Measurements from ENCODE around the gene MAPK8IP3. TPM values are rescaled to one million over a fixed set of nuclear protein-coding genes. Genes with fewer than 3 reads are reported as not detected.

Gene MAPK8IP3
- total and polyA plus RNA-seq, 5 experiments from 2014 or later = 0.87 to 342 (median 2.8) TPM

DNA sequence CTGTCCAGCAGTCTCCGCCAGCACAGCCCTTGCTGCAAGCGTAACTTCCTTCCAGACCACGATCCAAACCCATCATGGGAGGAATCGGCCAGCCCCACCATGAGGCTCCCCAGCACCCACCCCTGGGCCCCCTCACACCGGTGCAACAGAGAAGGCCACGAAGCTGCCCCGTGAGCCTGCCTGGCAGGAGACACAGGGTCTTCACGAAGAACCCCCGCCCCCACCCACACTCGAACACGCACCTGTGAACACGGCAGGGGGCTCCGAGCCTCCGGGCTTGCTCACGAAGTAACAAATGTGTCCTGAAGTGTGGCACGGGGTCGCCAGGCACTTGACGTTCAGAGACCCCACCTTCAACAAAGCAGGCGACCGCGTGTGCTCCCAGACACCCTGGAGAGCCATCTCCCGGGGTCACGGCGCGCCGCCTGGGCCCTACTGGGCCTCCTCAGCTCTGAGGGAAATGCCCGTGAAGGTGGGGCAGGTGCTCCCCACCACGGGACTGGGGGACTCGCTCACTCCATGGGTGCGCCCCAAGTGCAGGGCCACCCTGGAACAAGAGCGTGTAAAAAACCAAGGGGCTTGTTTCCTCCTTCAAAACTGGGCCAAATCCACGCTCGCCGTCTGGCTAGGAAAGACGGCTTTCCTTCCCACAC, 113.0 kb downstream of the MAPK8IP3 start:
- H3K27me3 Mint-ChIP-seq = no peaks in the 10 kb centered on the region
- H3K27ac Mint-ChIP-seq = peak overlapping the region in 3 of 10 donors; percentile 21 to 85 (median 22)
- DNase-seq (no peak), ATAC-seq (no peak)
- H3K4me1 Mint-ChIP-seq = peaks cover 0 to 13% (median 5%) of the 10 kb centered on the region in 4 donors
- H3K9me3 Mint-ChIP-seq = no peaks in the 10 kb centered on the region
- H3K36me3 Mint-ChIP-seq = peaks cover 0 to 47% (median 0%) of the 10 kb centered on the region in 3 donors
- POLR2A ChIA-PET = no interaction called here
- no peak overlapping the region for H3K4me3 Mint-ChIP-seq

GRCh38 chr16:1819611-1820010, 113.6 kb downstream of the MAPK8IP3 start:
- H3K9me3 Mint-ChIP-seq = no peaks in the 10 kb centered on the region
- peak overlapping the region in 3 of 10 donors; percentile 22 to 85 (median 51) for H3K27ac Mint-ChIP-seq
- no peaks in the 10 kb centered on the region for H3K27me3 Mint-ChIP-seq
- ATAC-seq (no peak), DNase-seq (no peak)
- H3K36me3 Mint-ChIP-seq = peaks cover 0 to 42% (median 0%) of the 10 kb centered on the region in 3 donors
- H3K4me1 Mint-ChIP-seq = peaks cover 4 to 19% (median 10%) of the 10 kb centered on the region in 4 donors
- H3K4me3 Mint-ChIP-seq = peak overlapping the region in 2 of 10 donors; percentile 5 to 26
- POLR2A ChIA-PET = no interaction called here

Small RNA genes within 50 kb of the gene (microRNA-seq; reads per million reads assigned to microRNA genes)
- 1.7 reads per million for gene MIR3177 (ENCODE audit: borderline microRNAs expressed)

Other genes with a start within 250 kb of the MAPK8IP3 start
- gene CLCN7, start 231.2 kb upstream of the MAPK8IP3 start, total RNA-seq = 100 to 1,000 TPM; 112 to 116 TPM
- 10 to 100 TPM; 18.7 to 34.7 (median 24.2) TPM for gene CLCN7, start 231.2 kb upstream of the MAPK8IP3 start, polyA plus RNA-seq
- gene PTX4, start 217.3 kb upstream of the MAPK8IP3 start, total RNA-seq = not detected
- not detected for gene PTX4, start 217.3 kb upstream of the MAPK8IP3 start, polyA plus RNA-seq
- gene TELO2, start 212.8 kb upstream of the MAPK8IP3 start, total RNA-seq = 10 to 100 TPM; 42.6 to 51.5 TPM
- 10 to 100 TPM in 2 of 3 donors, 1 to 10 TPM in 1; 9.8 to 18.1 (median 14.9) TPM for gene TELO2, start 212.8 kb upstream of the MAPK8IP3 start, polyA plus RNA-seq
- 100 to 1,000 TPM; 186 to 196 TPM for gene TMEM204, start 172.5 kb upstream of the MAPK8IP3 start, total RNA-seq
- 100 to 1,000 TPM in 2 of 3 donors, 10 to 100 TPM in 1; 95.9 to 135 (median 125) TPM for gene TMEM204, start 172.5 kb upstream of the MAPK8IP3 start, polyA plus RNA-seq
- gene IFT140, start 94.1 kb upstream of the MAPK8IP3 start, total RNA-seq = 10 to 100 TPM; 10.4 to 11.1 TPM
- gene IFT140, start 94.1 kb upstream of the MAPK8IP3 start, polyA plus RNA-seq = 10 to 100 TPM in 2 of 3 donors, 1 to 10 TPM in 1; 4.5 to 21.2 (median 16.8) TPM
- 10 to 100 TPM; 24.4 to 25.4 TPM for gene CRAMP1, start 93.8 kb upstream of the MAPK8IP3 start, total RNA-seq
- gene CRAMP1, start 93.8 kb upstream of the MAPK8IP3 start, polyA plus RNA-seq = 1 to 10 TPM; 1.3 to 3.1 (median 1.9) TPM
- gene JPT2, start 27.9 kb upstream of the MAPK8IP3 start, total RNA-seq = 10 to 100 TPM; 28.0 to 36.2 TPM
- gene JPT2, start 27.9 kb upstream of the MAPK8IP3 start, polyA plus RNA-seq = 10 to 100 TPM in 1 of 3 donors, 1 to 10 TPM in 2; 9.1 to 10.3 (median 9.8) TPM
- gene NME3, start 65.3 kb downstream of the MAPK8IP3 start, total RNA-seq = 10 to 100 TPM; 70.6 to 79.9 TPM
- gene NME3, start 65.3 kb downstream of the MAPK8IP3 start, polyA plus RNA-seq = 10 to 100 TPM; 60.0 to 84.2 (median 62.9) TPM
- gene EME2, start 66.6 kb downstream of the MAPK8IP3 start, total RNA-seq = 10 to 100 TPM; 28.4 to 31.5 TPM
- 1 to 10 TPM in 2 of 3 donors, under 1 TPM in 1; 0.35 to 1.6 (median 1.1) TPM for gene EME2, start 66.6 kb downstream of the MAPK8IP3 start, polyA plus RNA-seq
- 10 to 100 TPM; 53.1 to 55.9 TPM for gene MRPS34, start 66.9 kb downstream of the MAPK8IP3 start, total RNA-seq
- gene MRPS34, start 66.9 kb downstream of the MAPK8IP3 start, polyA plus RNA-seq = 100 to 1,000 TPM; 113 to 145 (median 133) TPM
- gene SPSB3, start 76.4 kb downstream of the MAPK8IP3 start, total RNA-seq = 100 to 1,000 TPM; 120 to 123 TPM
- 10 to 100 TPM; 38.0 to 42.0 (median 40.8) TPM for gene SPSB3, start 76.4 kb downstream of the MAPK8IP3 start, polyA plus RNA-seq
- 10 to 100 TPM; 62.0 to 65.4 TPM for gene NUBP2, start 76.8 kb downstream of the MAPK8IP3 start, total RNA-seq
- 10 to 100 TPM; 87.2 to 90.6 (median 87.3) TPM for gene NUBP2, start 76.8 kb downstream of the MAPK8IP3 start, polyA plus RNA-seq
- gene IGFALS, start 87.5 kb downstream of the MAPK8IP3 start, total RNA-seq = 1 to 10 TPM; 1.7 to 2.1 TPM
- not detected for gene IGFALS, start 87.5 kb downstream of the MAPK8IP3 start, polyA plus RNA-seq
- gene HAGH, start 120.6 kb downstream of the MAPK8IP3 start, total RNA-seq = 10 to 100 TPM; 65.7 to 67.8 TPM
- gene HAGH, start 120.6 kb downstream of the MAPK8IP3 start, polyA plus RNA-seq = 10 to 100 TPM; 38.7 to 60.0 (median 45.0) TPM
- gene FAHD1, start 121.0 kb downstream of the MAPK8IP3 start, total RNA-seq = 10 to 100 TPM; 11.1 to 12.1 TPM
- gene FAHD1, start 121.0 kb downstream of the MAPK8IP3 start, polyA plus RNA-seq = 10 to 100 TPM; 20.3 to 34.2 (median 32.6) TPM
- not detected for gene MEIOB, start 166.0 kb downstream of the MAPK8IP3 start, total RNA-seq
- not detected for gene MEIOB, start 166.0 kb downstream of the MAPK8IP3 start, polyA plus RNA-seq
- not detected for gene HS3ST6, start 212.2 kb downstream of the MAPK8IP3 start, total RNA-seq
- gene HS3ST6, start 212.2 kb downstream of the MAPK8IP3 start, polyA plus RNA-seq = not detected
- 1 to 10 TPM; 9.9 to 10.0 TPM for gene MSRB1, start 237.0 kb downstream of the MAPK8IP3 start, total RNA-seq
- gene MSRB1, start 237.0 kb downstream of the MAPK8IP3 start, polyA plus RNA-seq = 10 to 100 TPM; 13.9 to 19.1 (median 16.2) TPM
- gene RPL3L, start 248.5 kb downstream of the MAPK8IP3 start, total RNA-seq = not detected
- gene RPL3L, start 248.5 kb downstream of the MAPK8IP3 start, polyA plus RNA-seq = not detected

Measured in naive thymus-derived CD8-positive, alpha-beta T cell (primary cell).